HepG2 (cell line): Measurements from ENCODE around the gene ASTN2. TPM values are rescaled to one million over a fixed set of nuclear protein-coding genes. Genes with fewer than 3 reads are reported as not detected.

Experiments
- BCL3 ChIP-seq: sonication (generic); formaldehyde crosslinking; IDR thresholded peaks from 2 replicates; pipeline ENCODE4 v1.5.1; 2020; ENCODE audit warnings: mild to moderate bottlenecking, missing genetic modification reagents, moderate library complexity
- BHLHE40 ChIP-seq: IDR thresholded peaks from 2 replicates; pipeline ENCODE4 v1.6.1; 2011; ENCODE audit warnings: low read length, improper control_type of control experiment
- ESRRA ChIP-seq: sonication (generic); formaldehyde crosslinking; IDR thresholded peaks from 2 replicates; pipeline ENCODE4 v1.5.1; 2020; ENCODE audit warnings: mild to moderate bottlenecking, low read depth, missing genetic modification reagents
- HNF1B ChIP-seq: sonication (generic); formaldehyde crosslinking; IDR thresholded peaks from 2 replicates; pipeline ENCODE4 v1.5.1; 2020; ENCODE audit warnings: mild to moderate bottlenecking, moderate library complexity, missing genetic modification reagents
- HNRNPH1 ChIP-seq: fragments of 200-400 bp; formaldehyde crosslinking; optimal IDR thresholded peaks from 2 replicates; pipeline ENCODE3; 2017; ENCODE audit warnings: mild to moderate bottlenecking, low read depth, low read length
- HNRNPLL ChIP-seq: fragments of 200-400 bp; formaldehyde crosslinking; IDR thresholded peaks from 2 replicates; pipeline ENCODE4 v1.6.1; 2017; ENCODE audit warnings: mild to moderate bottlenecking, low read depth, low read length; ENCODE audit not compliant: poor library complexity, severe bottlenecking
- IKZF1 ChIP-seq: fragments of 450-650 bp; IDR thresholded peaks from 2 replicates; pipeline ENCODE4 v1.7.1; 2016
- KLF9 ChIP-seq: IDR thresholded peaks from 2 replicates; pipeline ENCODE4 v1.6.1; 2016; ENCODE audit warnings: low read depth
- MIXL1 ChIP-seq: IDR thresholded peaks from 2 replicates; pipeline ENCODE4 v1.6.1; 2016
- NBN ChIP-seq: fragments of 450-650 bp; conservative IDR thresholded peaks from 2 replicates; pipeline ENCODE4 v1.6.1; 2017
- NFATC3 ChIP-seq: sonication (generic); formaldehyde crosslinking; IDR thresholded peaks from 2 replicates; pipeline ENCODE4 v1.5.1; 2020; ENCODE audit warnings: mild to moderate bottlenecking, missing genetic modification reagents
- NFE2L1 ChIP-seq: sonication (generic); formaldehyde crosslinking; IDR thresholded peaks from 2 replicates; pipeline ENCODE4 v1.4.0; 2020; ENCODE audit warnings: missing genetic modification reagents, mild to moderate bottlenecking, borderline replicate concordance
- NFKBIZ ChIP-seq: IDR thresholded peaks from 2 replicates; pipeline ENCODE4 v1.6.1; 2018; ENCODE audit warnings: missing genetic modification reagents, missing compliant biosample characterization
- ONECUT2 ChIP-seq: sonication (generic); formaldehyde crosslinking; IDR thresholded peaks from 2 replicates; pipeline ENCODE4 v1.4.0; 2020; ENCODE audit warnings: missing genetic modification reagents
- RORA ChIP-seq: sonication (generic); formaldehyde crosslinking; IDR thresholded peaks from 2 replicates; pipeline ENCODE4 v1.5.0; 2020; ENCODE audit warnings: mild to moderate bottlenecking, missing genetic modification reagents, moderate library complexity
- SATB2 ChIP-seq: sonication (generic); formaldehyde crosslinking; IDR thresholded peaks from 2 replicates; pipeline ENCODE4 v1.5.0; 2020; ENCODE audit warnings: missing genetic modification reagents
- SIN3A ChIP-seq: IDR thresholded peaks from 2 replicates; pipeline ENCODE4 v1.6.1; 2011; ENCODE audit warnings: low read depth, mild to moderate bottlenecking, control low read depth, low read length, borderline replicate concordance
- SUZ12 ChIP-seq: fragments of 150-350 bp; IDR thresholded peaks from 2 replicates; pipeline ENCODE4 v1.6.1; 2014; ENCODE audit warnings: low read depth, low read length
- TCF7 ChIP-seq: sonication (generic); IDR thresholded peaks from 2 replicates; pipeline ENCODE4 v1.6.1; 2016; ENCODE audit warnings: antibody characterized with exemption, low read depth
- ZNF180 ChIP-seq: sonication (generic); formaldehyde crosslinking; IDR thresholded peaks from 2 replicates; pipeline ENCODE4 v1.4.0; 2020; ENCODE audit warnings: low read depth, missing genetic modification reagents, borderline replicate concordance
- ZNF224 ChIP-seq: sonication (generic); formaldehyde crosslinking; IDR thresholded peaks from 2 replicates; pipeline ENCODE4 v1.5.0; 2020; ENCODE audit warnings: mild to moderate bottlenecking, missing genetic modification reagents
- ZNF34 ChIP-seq: sonication (generic); formaldehyde crosslinking; IDR thresholded peaks from 2 replicates; pipeline ENCODE4 v1.4.0; 2020; ENCODE audit warnings: mild to moderate bottlenecking, missing genetic modification reagents, borderline replicate concordance
- ZNF589 ChIP-seq: sonication (generic); formaldehyde crosslinking; conservative IDR thresholded peaks from 2 replicates; pipeline ENCODE4 v1.8.0; 2022; ENCODE audit warnings: mild to moderate bottlenecking, moderate library complexity, missing genetic modification reagents
- ZNF737 ChIP-seq: sonication (generic); formaldehyde crosslinking; IDR thresholded peaks from 2 replicates; pipeline ENCODE4 v1.5.0; 2020; ENCODE audit warnings: missing genetic modification reagents, mild to moderate bottlenecking, borderline replicate concordance
- ZNF780A ChIP-seq: sonication (generic); formaldehyde crosslinking; IDR thresholded peaks from 2 replicates; pipeline ENCODE4 v1.8.0; 2022; ENCODE audit warnings: mild to moderate bottlenecking, missing genetic modification reagents, moderate library complexity
- ZNF781 ChIP-seq: sonication (generic); formaldehyde crosslinking; IDR thresholded peaks from 2 replicates; pipeline ENCODE4 v1.5.1; 2020; ENCODE audit warnings: borderline replicate concordance, mild to moderate bottlenecking, missing genetic modification reagents; ENCODE audit errors: not compliant biosample characterization
- ZNF841 ChIP-seq: sonication (generic); formaldehyde crosslinking; IDR thresholded peaks from 2 replicates; pipeline ENCODE4 v1.8.1; 2023; ENCODE audit warnings: missing genetic modification reagents, borderline replicate concordance
- polyA plus RNA-seq, 8 experiments: library from polyadenylated mRNA; depleted of rRNA in 3 of 8; stranded (reverse) in 7 of 8; unstranded in 1 of 8; fragments of >200 nt; fragmentation: Illumina TruSeq in 4 of 8; extraction: Trizol in 4 of 8; gene quantifications; 2 replicates each; pipeline versions ENCODE4 v1.2.1 to v1.2.3, GENCODE V29; 2011 to 2016; ENCODE audit warnings: low read depth in 4 of 8, missing spikeins in 1 of 8, mixed read lengths in 1 of 8; ENCODE audit not compliant: insufficient read depth in 1 of 8
- total RNA-seq, 5 experiments: library from RNA; depleted of rRNA; stranded (reverse); fragments of >200 nt; fragmentation: Illumina TruSeq; extraction: Trizol; gene quantifications; 2 replicates each; pipeline ENCODE4 v1.2.3, GENCODE V29; 2016; ENCODE audit warnings: low read depth in 1 of 5
- TF ChIP-seq, protein P1 (sequence below): sonication (generic); formaldehyde crosslinking; IDR thresholded peaks from 2 replicates; pipeline ENCODE4 v1.4.0; 2020; ENCODE audit warnings: missing genetic modification reagents, mild to moderate bottlenecking, borderline replicate concordance

ASTN2 gene
- total and polyA plus RNA-seq, 2 of the 13 experiments (the other 11 are each of a cell fraction or from before 2014, with no cell fraction given) = 5.2 to 13.5 TPM

- TF ChIP-seq KLF9 (CRISPR knock-in tag) (no peak), NBN (no peak), MIXL1 (CRISPR knock-in tag) (0 out of 2 replicates have a peak, but pooled peaks have one; percentile 23), ESRRA (CRISPR knock-in tag) (no peak), ZNF780A (CRISPR knock-in tag) (no peak), HNRNPH1 (no peak), NFE2L1 (CRISPR knock-in tag) (no peak), ZNF589 (no peak), HNF1B (CRISPR knock-in tag) (0 out of 2 replicates have a peak, but pooled peaks have one; percentile 24), SATB2 (CRISPR knock-in tag) (no peak), NFATC3 (CRISPR knock-in tag) (no peak), HNRNPLL (no peak), ZNF737 (CRISPR knock-in tag) (no peak), BCL3 (CRISPR knock-in tag) (no peak), ZNF224 (CRISPR knock-in tag) (no peak), TCF7 (no peak), RORA (CRISPR knock-in tag) (no peak), ZNF841 (CRISPR knock-in tag) (no peak), NFKBIZ (CRISPR knock-in tag) (no peak), ZNF180 (CRISPR knock-in tag) (no peak), SUZ12 (no peak), SIN3A (no peak), ZNF34 (no peak), ONECUT2 (CRISPR knock-in tag) (no peak), ZNF781 (CRISPR knock-in tag) (no peak), IKZF1 (no peak), BHLHE40 (0 out of 2 replicates have a peak, but pooled peaks have one; percentile 9)
- TF ChIP-seq, protein P1, sequence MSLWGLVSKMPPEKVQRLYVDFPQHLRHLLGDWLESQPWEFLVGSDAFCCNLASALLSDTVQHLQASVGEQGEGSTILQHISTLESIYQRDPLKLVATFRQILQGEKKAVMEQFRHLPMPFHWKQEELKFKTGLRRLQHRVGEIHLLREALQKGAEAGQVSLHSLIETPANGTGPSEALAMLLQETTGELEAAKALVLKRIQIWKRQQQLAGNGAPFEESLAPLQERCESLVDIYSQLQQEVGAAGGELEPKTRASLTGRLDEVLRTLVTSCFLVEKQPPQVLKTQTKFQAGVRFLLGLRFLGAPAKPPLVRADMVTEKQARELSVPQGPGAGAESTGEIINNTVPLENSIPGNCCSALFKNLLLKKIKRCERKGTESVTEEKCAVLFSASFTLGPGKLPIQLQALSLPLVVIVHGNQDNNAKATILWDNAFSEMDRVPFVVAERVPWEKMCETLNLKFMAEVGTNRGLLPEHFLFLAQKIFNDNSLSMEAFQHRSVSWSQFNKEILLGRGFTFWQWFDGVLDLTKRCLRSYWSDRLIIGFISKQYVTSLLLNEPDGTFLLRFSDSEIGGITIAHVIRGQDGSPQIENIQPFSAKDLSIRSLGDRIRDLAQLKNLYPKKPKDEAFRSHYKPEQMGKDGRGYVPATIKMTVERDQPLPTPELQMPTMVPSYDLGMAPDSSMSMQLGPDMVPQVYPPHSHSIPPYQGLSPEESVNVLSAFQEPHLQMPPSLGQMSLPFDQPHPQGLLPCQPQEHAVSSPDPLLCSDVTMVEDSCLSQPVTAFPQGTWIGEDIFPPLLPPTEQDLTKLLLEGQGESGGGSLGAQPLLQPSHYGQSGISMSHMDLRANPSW (CRISPR knock-in tag) = no peak
Observed at GRCh38 chr9:116572095-116572748, 842.6 kb downstream of the ASTN2 start (continued).
